Measurements from ENCODE around the gene SLC13A5.
"Not testable (repeated sequence)": the region's sequence is repeated elsewhere in the genome, so short reads cannot be mapped to it uniquely, and the experiment has no call there.

The SLC13A5 gene

DNA sequence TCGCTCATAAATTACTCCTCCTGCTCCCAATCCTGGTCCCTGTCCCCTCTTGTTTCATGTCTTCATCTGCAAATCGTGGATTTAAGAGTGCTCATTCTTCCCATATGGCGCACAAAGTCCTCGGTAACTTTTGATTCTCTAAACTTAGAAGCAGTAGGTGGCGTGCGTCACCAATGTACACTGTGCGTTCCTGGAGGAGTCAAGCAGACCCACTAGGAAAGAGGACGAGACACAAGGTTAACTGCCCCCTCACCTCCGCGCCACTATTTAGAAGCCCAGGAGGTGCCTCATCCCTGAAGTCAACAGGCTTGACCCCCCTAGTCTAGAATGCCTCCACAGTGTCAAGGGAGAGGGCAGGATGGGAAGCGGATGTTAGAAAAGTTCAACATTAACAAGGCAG is 2.9 kb downstream of the SLC13A5 start:
- DNase-seq, result no peak

DNA sequence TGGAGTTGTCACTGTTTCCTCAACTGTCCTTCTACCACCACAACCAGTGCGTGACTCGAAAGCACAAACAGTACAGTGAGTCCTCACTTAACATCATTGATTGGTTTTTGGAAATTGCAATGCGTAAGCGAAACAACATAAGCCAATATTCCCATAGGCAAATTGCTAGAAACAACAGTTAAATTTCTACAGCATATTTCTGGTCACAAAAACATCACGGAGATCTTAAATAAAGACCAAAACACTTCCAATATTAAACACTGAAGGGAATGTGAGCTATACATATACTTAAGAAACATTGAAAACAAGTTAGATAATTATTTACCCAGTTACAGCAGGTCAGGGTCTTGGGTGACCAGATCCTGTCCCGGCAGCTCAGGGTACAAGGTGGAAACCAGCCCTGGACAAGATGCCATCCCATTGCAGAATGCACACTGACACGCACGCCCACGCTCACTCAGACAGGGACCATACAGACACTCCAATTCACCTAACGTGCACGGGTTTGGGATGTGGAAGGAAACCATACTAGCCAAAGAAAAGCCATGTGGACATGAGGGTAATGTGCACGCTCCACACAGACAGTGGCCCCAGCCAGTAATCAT is 4.7 kb downstream of the SLC13A5 start:
- no peak for DNase-seq

GRCh38 chr17:6706996-6707395 is 6.2 kb downstream of the SLC13A5 start:
- no peak for DNase-seq

DNA sequence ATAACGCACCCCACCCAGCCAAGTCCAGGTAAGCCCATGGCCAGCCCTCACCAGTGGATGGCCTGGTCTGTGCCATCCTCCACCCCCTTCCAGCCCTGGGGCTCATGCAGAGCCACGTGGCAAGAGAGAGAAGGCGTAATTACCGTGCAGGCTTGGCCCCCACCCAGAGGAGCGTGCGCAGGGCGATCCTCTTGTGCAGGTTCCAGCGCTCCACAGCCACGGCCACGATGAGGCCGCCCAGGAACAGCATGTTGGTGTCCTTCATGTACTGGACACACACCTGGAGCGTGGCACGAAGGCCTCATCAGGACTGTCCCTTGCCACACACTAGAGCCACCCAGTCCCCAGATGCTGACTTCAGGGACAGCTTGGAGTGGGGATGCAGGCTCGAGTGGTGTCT is 6.7 kb downstream of the SLC13A5 start:
- DNase-seq, result no peak

GRCh38 chr17:6704470-6705052 is 8.6 kb downstream of the SLC13A5 start:
- DNase-seq, result no peak

DNA sequence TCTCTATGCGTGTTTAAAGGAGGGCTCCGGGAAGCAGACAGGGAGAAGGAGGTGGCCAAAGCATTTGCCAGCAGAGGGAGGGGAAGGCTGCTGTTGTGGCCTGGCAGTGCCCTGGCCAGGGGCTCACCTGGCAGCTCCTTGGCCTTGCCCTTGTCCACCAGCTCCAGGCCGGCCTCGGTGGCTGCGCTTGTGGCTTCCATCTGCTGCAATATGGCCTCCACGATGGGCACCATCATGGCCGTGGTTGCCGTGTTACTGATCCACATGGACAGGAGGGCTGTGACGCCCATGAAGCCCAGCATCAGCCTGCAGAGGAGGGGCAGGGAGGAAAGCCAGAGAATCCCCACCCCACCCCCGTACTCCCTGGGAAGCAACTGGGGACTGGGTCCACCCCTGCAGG is 9.4 kb downstream of the SLC13A5 start:
- no peak for DNase-seq

DNA sequence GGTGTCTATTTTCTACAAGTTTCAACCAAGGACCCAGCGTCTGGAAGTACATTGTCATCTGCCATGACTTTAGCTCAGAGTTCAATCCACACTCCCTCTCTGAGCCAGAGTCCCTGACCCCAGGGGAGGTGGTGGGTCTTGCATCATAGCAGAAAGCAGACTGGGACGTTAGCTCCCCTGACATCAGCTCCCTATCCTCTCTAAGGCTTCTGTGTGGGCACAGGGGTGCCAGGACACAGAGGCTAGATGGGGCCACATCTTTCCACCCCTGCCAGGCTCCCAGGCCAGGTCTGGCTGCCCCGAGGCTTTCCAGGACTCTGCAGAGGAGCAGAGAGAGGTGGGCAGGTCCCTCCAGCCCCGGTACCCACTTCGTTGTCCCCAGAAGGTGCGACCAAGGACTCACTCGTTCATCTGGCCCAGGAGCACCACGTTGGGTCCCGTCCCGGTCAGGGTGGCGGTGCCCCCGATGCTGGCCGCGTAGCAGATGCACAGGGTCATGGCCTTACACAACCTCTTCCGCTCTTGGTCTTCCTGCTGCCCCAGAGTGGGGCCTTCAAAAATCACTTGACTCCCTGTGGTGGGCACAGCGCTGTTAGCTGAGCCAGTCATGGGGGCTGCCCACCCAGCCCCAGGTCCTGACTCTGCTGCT is 10.5 kb downstream of the SLC13A5 start:
- DNase-seq, result no peak

- peak in 1 of 2 experiments; percentile 7 for DNase-seq
Measured at GRCh38 chr17:6701719-6702118, 11.4 kb downstream of the SLC13A5 start.

DNA sequence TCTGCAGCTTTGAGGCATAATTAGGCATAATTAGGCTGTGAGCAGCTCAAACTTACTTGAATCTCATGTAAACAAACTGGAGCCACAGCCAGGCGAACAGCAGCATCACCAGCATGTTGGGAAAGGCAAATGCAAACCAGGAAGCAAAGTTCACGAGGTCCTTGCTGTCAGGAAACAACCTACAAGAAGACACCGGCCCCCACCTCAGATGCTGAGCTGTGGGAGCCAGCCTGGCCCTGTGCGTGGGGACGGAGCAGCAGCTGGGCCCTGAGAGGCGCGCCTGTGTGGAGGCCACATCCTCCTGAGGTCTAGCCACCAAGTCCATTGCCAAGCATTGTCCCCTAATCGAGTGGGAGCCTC is 12.2 kb downstream of the SLC13A5 start:
- DNase-seq, result no peak

- no peak for DNase-seq
Measured at GRCh38 chr17:6699997-6700947, 12.9 kb downstream of the SLC13A5 start.

DNA sequence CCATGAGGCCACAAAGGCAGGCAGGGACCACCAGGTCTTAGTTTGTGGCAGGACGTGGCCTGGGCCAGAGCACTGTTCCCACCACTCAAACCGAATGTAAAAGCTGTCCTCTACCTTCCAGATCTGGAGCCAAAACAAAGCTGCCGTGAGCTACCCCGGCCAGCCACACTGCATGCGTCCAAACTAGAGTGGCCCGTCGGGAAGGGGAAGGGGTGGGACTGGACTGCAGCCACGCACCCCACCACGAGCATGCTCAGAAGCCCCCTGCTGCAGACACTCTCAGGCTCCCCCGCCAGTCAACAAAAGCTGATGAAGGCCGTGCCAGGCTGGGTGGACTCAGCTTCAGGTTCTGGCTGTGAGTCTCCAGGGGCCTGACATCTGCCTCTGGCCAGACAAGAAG is 15.2 kb downstream of the SLC13A5 start:
- no peak for DNase-seq

DNA sequence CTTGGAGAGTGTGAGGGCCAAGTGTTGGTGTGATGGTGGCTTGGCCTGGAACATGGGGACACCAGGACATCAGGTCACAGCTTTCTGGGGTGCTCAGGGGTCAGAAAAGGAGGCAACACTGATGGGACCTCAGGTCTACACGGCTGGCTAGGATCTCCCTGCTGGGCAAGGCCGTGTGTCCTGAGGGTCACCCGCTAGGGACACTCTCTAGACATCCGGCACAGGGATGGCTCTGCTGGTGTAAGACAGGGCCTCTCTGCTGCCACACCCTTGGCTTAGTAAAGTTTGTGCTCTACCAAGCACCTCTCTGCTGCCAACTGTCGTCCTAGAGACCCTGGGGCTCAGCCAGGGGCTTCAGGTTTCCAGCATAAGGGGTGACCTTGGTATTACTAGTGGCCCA is 16.3 kb downstream of the SLC13A5 start:
- no peak for DNase-seq

DNA sequence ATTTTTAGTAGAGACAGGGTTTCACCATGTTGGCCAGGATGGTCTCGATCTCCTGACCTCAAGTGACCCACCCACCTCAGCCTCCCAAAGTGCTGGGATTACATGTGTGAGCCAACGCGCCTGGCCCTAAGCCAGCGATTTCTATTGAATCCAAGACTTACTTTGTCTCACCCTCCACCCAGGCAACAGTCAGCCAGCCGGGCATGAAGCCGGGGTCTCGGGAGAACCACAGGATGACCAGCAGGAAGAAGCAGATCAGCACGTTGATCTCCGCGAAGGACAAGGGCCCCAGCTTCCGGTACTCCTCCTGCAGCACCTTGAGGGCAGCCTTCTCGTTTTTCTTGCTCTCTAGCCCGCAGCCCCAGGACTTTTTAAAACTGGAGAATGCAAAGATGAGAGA is 17.6 kb downstream of the SLC13A5 start:
- no peak for DNase-seq

DNA sequence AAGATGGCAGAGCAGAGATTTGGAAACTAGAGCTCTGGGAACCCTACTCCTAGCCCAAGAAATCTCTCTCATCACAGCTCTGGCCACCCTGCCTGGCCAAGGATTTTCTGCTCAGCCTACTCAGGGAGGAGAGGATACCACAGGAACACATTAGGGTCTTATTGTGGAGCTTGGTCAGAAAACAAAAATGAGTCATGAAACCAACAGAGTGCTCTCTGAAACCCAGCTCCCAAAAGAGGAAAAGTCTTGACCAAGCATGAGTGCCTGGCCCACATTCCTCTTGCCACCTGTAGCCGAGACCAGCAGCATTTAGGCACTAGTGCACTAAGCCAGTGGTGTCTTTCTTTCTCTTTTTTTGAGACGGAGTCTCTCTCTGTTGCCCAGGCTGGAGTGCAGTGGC is 18.1 kb downstream of the SLC13A5 start:
- DNase-seq, result no peak

DNA sequence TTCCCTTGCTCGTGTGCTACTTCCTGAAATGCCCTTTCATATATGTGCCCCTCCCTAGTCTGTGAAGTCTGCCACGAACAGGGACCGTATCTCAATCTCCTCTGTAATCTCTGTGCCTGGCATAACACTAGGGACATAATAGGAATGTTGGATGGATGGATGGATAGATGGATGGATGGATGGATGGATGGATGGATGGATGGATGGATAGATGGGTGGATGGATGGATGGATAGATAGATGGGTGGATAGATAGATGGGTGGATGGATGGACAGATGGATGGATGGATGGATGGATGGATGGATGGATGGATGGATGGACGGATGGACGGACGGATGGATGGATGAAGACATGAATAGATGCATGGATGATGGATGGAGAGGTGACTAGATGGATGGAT is 21.2 kb downstream of the SLC13A5 start:
- not testable (repeated sequence) for DNase-seq

- DNase-seq, result no peak
Measured at GRCh38 chr17:6691546-6691945, 21.6 kb downstream of the SLC13A5 start.

GRCh38 chr17:6690641-6691040 is 22.5 kb downstream of the SLC13A5 start:
- DNase-seq, result no peak

- no peak for DNase-seq
Measured at GRCh38 chr17:6688944-6689343, 24.2 kb downstream of the SLC13A5 start.

DNA sequence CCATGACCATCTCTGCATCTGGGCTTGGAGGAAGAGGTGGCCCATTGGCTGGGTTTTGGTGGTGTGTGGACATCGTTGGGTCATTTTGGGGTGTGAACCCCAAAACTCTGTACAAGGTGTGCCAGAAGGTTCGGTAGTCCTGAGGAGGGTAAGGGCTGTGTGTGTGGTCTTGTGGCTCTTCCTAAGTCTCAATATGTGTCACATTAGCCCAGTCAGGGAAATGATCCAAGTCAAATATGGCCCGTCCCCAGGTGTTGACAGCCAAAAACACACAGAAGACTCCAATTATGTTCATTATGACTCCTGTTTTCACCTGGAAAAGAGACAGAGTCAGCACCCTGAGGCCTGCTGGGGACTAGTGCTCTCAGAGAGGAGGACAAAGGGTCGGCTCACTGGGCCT is 27.1 kb downstream of the SLC13A5 start:
- DNase-seq, result no peak

- no peak for DNase-seq
Measured at GRCh38 chr17:6684881-6685767, 28.0 kb downstream of the SLC13A5 start.

DNA sequence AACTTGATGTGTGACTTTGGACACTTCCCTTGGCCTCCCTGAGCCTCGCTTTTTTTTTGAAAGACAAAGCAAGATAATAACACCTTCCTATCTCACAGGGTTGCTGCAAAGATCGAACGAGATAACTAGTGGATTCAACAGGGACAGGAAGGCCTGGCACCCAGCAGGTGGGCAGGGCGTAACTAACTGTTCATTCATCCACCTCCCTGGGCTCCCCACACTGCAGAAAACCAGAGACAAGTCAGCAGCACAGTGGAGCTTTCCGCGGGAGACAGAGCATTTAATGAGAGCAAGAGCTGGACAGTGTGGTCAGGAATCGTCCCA is 28.7 kb downstream of the SLC13A5 start:
- no peak for DNase-seq

DNA sequence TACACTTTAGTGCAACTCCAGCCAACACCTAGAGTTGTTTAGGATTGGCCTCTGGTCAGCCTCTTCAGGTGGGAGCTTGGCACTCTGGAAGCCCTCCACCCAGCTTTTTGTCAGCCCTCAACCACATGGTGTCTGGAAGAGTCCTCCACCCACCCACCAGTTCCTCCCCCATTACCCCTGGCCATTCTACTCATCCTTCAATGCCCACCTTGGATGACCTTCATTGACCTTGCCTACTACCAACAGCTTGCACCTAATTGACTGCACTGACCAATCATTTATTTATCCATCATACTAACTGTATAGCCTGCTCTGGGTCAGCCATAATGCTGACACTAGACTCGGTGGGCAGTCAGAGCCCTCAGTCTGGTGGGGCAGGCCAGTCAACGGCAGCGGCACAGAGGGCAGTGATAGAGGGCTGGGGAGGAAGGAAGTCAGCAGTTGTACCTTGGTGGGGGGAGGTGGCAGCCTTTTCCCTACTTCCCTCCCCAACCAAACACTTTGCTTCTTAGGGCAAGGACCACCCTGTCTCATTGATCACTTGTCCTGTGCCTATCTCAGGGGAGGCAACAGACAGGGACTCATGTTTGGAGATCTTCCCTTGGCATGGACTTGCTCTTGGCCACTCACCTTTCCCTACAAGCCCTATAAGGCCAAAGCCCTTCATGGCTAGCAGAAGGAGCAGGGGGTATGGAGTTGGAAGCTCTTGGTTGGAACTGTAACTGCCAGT is 29.3 kb downstream of the SLC13A5 start:
- no peak for DNase-seq
